Measurements from ENCODE around the gene CEMIP2.
"Not testable (repeated sequence)": the region's sequence is repeated elsewhere in the genome, so short reads cannot be mapped to it uniquely, and the experiment has no call there.

CEMIP2 gene, protein sequence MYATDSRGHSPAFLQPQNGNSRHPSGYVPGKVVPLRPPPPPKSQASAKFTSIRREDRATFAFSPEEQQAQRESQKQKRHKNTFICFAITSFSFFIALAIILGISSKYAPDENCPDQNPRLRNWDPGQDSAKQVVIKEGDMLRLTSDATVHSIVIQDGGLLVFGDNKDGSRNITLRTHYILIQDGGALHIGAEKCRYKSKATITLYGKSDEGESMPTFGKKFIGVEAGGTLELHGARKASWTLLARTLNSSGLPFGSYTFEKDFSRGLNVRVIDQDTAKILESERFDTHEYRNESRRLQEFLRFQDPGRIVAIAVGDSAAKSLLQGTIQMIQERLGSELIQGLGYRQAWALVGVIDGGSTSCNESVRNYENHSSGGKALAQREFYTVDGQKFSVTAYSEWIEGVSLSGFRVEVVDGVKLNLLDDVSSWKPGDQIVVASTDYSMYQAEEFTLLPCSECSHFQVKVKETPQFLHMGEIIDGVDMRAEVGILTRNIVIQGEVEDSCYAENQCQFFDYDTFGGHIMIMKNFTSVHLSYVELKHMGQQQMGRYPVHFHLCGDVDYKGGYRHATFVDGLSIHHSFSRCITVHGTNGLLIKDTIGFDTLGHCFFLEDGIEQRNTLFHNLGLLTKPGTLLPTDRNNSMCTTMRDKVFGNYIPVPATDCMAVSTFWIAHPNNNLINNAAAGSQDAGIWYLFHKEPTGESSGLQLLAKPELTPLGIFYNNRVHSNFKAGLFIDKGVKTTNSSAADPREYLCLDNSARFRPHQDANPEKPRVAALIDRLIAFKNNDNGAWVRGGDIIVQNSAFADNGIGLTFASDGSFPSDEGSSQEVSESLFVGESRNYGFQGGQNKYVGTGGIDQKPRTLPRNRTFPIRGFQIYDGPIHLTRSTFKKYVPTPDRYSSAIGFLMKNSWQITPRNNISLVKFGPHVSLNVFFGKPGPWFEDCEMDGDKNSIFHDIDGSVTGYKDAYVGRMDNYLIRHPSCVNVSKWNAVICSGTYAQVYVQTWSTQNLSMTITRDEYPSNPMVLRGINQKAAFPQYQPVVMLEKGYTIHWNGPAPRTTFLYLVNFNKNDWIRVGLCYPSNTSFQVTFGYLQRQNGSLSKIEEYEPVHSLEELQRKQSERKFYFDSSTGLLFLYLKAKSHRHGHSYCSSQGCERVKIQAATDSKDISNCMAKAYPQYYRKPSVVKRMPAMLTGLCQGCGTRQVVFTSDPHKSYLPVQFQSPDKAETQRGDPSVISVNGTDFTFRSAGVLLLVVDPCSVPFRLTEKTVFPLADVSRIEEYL (N-terminal part only)

GRCh38 chr9:71768388-71769174 is at the start of gene CEMIP2:
CEMIP2 (minus strand) TSS chr9:71768513; CDS start chr9:71750373, 18,140 bp downstream.
- DNase-seq = peak; percentile 94

DNA sequence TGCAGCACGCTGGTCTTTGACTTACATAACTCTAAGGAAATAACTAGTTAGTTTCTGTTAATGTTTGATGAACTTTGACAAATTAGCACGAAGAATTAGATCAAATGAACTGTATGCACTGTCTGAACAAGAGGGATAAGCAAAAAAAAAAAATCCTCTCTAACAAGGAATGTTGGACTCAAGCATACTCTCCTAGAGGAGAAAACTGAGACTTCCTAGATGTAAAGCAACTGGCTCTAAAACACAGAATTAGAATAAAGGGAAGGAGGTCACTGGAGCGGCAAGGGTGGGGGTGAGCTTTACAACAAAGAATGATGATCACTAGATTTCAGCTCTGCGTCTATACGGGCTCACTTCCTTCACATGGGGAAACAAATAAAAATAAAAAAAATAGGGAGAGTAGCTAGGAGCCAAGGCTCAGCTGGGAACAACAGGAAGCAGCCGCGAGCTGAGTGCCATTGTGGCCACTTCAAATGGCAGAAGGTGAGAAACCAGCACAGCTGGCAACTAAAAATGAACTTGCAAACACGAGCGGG is 48.7 kb upstream of the CEMIP2 start:
- peak; percentile 20 for DNase-seq

DNA sequence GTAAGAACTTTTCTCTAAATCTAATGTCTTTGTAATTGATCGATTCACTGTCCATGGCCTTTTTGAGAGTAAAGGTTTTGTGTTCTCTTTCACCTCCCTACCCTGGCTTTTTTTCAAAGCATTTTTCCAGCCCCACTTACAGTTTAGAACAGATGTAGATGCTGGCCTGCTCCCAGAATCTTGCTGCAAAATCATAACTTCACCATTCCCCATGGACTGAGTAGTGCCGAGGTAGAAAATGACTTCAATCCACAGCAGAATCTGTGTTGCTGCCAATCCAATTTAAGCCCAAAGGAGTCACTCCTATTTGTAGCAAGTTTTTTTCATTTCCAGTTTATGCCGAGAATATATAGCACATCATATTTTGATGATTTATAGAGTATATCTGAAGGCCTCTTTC is 46.5 kb upstream of the CEMIP2 start:
- peak; percentile 78 for DNase-seq

GRCh38 chr9:71814226-71814625 is 45.9 kb upstream of the CEMIP2 start:
- DNase-seq = peak; percentile 76

DNA sequence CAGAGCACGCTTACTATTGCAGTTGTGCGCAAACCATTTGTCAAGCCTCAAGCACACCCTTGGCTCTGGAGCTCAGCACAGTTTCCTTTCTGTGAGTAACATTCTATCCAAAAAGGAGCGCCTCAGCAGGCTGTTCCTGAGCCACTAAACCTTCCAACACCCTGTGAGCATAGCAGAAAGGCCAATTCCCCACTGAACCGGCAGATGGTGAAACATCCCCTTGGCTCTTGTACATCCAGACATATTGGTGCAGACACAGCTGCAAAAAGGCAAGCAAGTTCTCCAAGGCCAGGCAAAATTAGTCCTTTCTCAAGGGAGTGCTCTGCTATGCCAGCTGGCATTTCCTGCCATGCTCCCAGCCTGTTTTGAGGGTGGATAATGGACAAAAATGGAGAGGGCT is 44.1 kb upstream of the CEMIP2 start:
- peak; percentile 67 for DNase-seq

- DNase-seq = no peak
Observed at GRCh38 chr9:71808068-71808467, 39.8 kb upstream of the CEMIP2 start.

- peak; percentile 42 for DNase-seq
Observed at GRCh38 chr9:71806901-71807307, 38.6 kb upstream of the CEMIP2 start.

GRCh38 chr9:71805096-71805495 is 36.8 kb upstream of the CEMIP2 start:
- DNase-seq = not testable (repeated sequence)

GRCh38 chr9:71801826-71802225 is 33.5 kb upstream of the CEMIP2 start:
- DNase-seq = no peak

DNA sequence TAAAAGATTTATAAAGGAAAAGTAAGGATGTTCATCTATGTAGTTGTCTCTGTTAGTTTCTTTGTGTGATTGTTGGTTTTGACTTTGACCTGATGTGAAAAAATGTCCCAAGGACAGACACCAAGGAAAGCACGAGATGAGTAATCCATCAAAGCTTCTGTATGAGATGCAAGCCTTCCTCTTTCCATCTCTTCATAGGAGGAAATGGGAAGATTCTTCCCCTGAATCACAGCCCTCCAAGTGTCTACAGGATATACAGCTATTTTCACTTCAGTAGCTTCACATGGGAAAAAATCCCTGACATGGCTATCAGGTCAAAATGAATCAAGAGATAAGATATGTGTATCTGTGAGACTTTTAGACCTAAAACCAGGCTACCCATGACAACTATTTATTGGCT is 29.0 kb upstream of the CEMIP2 start:
- no peak for DNase-seq

DNA sequence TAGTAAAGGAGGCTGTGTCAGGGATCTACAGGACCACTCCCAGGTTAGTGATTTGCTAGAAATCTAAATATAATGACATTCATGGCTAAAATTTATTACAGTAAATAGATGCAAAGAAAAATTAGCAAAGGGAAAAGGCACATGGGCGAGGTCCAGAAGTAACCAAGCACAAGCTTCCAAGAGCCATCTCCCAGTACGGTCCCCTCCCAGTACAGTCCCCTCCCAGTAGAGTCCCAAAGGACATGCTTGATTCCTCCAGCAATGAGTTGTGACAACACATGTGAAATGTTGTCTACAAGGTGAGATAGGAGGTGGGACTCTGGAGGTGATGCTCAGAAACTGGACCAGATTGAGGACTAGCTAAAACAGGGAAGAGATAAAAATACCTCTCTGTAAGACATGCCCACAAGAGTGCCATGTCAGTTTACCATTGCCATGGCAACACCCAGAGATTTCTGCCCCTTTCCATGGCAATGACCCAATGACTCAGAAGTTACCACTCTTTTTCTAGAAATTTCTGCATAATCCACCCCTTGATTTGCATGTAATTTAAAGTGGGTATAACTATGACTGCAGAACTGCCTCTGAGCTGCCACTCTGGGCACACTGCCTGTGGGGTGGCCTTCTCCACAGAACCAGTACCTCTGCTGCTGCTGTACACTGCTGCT is 27.9 kb upstream of the CEMIP2 start:
- no peak for DNase-seq

GRCh38 chr9:71795097-71795813 is 26.9 kb upstream of the CEMIP2 start:
- no peak for DNase-seq

DNA sequence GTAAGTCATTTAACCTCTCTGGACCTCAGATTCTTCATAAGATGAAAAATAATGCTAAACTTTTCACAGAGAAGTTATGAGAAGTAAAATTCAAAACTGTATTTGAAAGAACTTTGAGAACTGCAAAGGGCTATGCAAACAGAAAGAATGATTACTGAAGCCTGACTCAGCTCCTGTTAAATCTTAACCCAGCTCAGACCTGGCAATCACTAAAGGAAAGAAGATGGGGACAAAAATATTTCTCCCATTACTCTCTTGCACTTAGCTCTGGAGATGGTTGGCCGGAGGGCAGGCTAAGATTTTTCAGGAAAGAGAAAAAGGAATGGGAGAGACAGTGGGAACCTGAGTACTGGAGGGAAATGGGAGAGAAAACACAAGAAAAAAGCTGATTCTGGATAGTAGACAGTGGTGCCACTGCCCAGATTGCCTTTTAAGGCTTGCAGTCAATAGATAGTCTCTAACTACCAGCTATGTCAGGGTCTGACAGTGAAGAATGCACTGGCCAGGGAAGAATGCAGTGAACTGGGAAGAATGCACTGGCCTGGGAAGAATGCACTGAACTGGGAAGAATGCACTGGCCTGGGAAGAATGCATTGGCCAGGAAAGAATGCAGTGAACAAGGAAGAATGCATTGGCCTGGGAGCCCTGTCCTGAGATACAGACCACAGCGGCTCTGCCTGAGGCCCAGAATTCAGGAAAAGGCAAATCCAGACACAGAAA is 25.2 kb upstream of the CEMIP2 start:
- no peak for DNase-seq

- no peak for DNase-seq
Observed at GRCh38 chr9:71791875-71792274, 23.6 kb upstream of the CEMIP2 start.

DNA sequence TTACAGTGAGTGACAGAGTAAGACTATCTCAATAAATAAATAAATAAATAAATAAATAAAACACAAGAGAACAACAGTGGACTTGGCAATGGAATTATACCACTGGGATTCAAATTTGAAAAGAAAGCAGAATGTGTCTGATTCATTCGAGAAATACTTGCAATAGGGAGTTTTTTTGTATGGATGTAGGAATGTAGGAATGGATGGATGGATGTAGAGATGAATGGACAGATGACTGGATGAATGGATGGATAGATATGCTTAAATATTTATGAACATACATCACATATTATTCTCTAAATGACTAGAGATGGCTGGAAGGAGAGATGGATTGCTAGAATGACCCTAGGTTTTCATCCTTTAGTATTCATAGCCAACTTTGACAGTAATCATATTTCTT is 22.0 kb upstream of the CEMIP2 start:
- no peak for DNase-seq

DNA sequence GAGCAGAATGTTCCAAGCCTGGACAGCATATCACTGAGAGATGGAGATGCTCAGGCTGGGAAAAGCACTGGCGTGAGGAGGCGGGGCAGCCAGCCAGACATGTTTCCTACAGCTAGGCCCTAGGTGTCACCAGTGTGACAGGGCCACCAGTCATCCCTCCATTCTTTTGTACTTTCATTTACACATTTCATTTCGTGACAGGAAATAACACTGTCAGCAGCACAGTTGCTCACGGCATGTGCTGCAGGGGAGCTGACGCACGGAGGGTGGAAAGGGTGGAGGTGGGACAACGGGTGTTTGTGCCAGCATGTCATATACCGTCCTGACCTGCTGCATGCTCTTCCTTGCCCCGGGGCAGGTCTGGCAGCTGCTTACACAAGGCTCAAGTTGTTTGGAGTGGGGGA is 14.8 kb upstream of the CEMIP2 start:
- no peak for DNase-seq

DNA sequence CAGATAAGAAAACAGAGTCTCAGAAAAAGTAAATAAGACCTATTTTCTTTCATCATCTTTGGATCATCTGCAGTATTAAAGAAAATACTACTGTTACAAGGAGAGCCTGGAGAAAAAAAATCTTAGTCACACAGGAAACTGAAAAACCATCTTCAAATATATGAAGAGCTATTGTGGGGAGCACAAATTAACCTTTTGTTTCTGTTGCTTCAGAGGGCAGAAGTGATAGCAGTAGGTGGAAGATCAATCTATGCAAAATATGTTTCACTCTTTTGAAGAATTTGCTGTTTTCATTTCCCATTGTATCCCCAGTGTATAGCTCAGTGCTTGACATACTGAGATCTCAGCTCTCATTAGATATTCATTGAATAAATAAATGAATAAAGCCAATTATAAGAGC is 13.1 kb upstream of the CEMIP2 start:
- DNase-seq = no peak

DNA sequence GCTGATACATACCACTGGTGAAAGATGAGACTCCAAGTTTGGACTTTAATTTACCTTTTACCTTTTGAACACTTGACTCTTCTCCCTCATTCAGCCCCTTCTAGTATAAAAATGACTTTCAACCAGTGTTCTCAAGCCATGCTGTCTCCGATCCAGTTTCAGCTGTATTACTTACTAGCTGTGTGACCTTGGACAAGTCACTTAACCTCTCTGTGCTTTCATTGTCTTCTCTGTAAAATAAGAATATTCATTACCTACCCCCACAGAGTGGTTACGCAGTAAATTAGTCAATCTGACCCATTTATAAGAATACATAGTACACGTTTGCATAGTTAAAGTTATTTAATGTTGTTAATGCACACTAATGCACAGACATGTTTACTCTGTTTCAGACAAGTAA is 12.6 kb upstream of the CEMIP2 start:
- no peak for DNase-seq

GRCh38 chr9:71778085-71778484 is 9.8 kb upstream of the CEMIP2 start:
- DNase-seq = no peak

- DNase-seq = no peak
Observed at GRCh38 chr9:71774920-71775319, 6.6 kb upstream of the CEMIP2 start.

Measured in femur (tissue), 1 donor.